Thymus (tissue), 11 donors: Measurements from ENCODE around the gene SYCP2. TPM values are rescaled to one million over a fixed set of nuclear protein-coding genes. Genes with fewer than 3 reads are reported as not detected.

ENCODE experiments used
- DNase-seq, 9 donors: peaks; one replicate each; pipeline ENCODE4 v3.0.0-alpha.2; 2013; ENCODE audit warnings: low spot score in 9 of 9, low read depth in 6 of 9, missing footprints in 1 of 9
- H3K27ac ChIP-seq, 2 donors: one replicate each; pipeline ENCODE4 v1.5.1; 2013; ENCODE audit warnings: control low read depth in 1 of 2, low read depth in 1 of 2, low read length in 1 of 2, mild to moderate bottlenecking in 1 of 2, moderate library complexity in 1 of 2
- H3K27me3 ChIP-seq, 2 donors: one replicate each; pipeline ENCODE4 v1.5.1; 2013; ENCODE audit warnings: low read length in 1 of 2; ENCODE audit not compliant: control insufficient read depth in 2 of 2, insufficient read depth in 1 of 2
- H3K36me3 ChIP-seq, 2 donors: one replicate each; pipeline ENCODE4 v1.5.1; 2013; ENCODE audit warnings: low read length in 1 of 2, mild to moderate bottlenecking in 1 of 2, moderate library complexity in 1 of 2; ENCODE audit not compliant: control insufficient read depth in 2 of 2, insufficient read depth in 2 of 2
- H3K4me1 ChIP-seq, 2 donors: one replicate each; pipeline ENCODE4 v1.5.1; 2013; ENCODE audit warnings: low read length in 2 of 2; ENCODE audit not compliant: control insufficient read depth in 2 of 2, insufficient read depth in 2 of 2
- H3K4me3 ChIP-seq, 2 donors: one replicate each; pipeline ENCODE4 v1.5.1; 2013; ENCODE audit warnings: low read length in 2 of 2, control low read depth in 1 of 2, mild to moderate bottlenecking in 1 of 2
- H3K9me3 ChIP-seq, 2 donors: one replicate each; pipeline ENCODE4 v1.5.1; 2013; ENCODE audit warnings: low read length in 1 of 2, mild to moderate bottlenecking in 1 of 2; ENCODE audit not compliant: control insufficient read depth in 2 of 2, insufficient read depth in 1 of 2
- WGBS: extraction: QIAGEN DNeasy Blood & Tissue Kit; methylation state at CpG from one replicate; pipeline ENCODE4 v1.1.7; 2013; 5-methylcytosine and 5-hydroxymethylcytosine counted together
- polyA plus RNA-seq: library from polyadenylated mRNA; stranded (reverse); fragments of 200-250 nt; gene quantifications from one replicate; pipeline ENCODE4 v1.2.3, GENCODE V29; 2013
- total RNA-seq: library from RNA; stranded (reverse); fragments of 120-200 nt; gene quantifications from one replicate; pipeline ENCODE4 v1.2.4, GENCODE V29; 2013
- donor health status: healthy.

The SYCP2 gene
- total and polyA plus RNA-seq, 2 donors = 2.5 to 7.9 TPM

GRCh38 chr20:59839400-59839799, 94.0 kb downstream of the SYCP2 start:
- Histone ChIP-seq H3K4me1 (peaks cover 0 to 3% of the 10 kb centered on the region in 2 donors), H3K27me3 (peaks cover 0 to 8% of the 10 kb centered on the region in 2 donors), H3K9me3 (no peaks in the 10 kb centered on the region), H3K27ac (no peak overlapping the region), H3K4me3 (no peak overlapping the region), H3K36me3 (no peaks in the 10 kb centered on the region)
- 95% methylated on average over 5 of the region's 5 CpGs for WGBS
- DNase-seq = no peak

GRCh38 chr20:59837623-59838394, 95.6 kb downstream of the SYCP2 start:
- H3K27me3 ChIP-seq = peaks cover 0 to 8% of the 10 kb centered on the region in 2 donors
- no peaks in the 10 kb centered on the region for H3K36me3 ChIP-seq
- H3K4me3 ChIP-seq = no peak overlapping the region
- WGBS = 77% methylated on average over 4 of the region's 4 CpGs
- no peak for DNase-seq
- no peaks in the 10 kb centered on the region for H3K9me3 ChIP-seq
- H3K27ac ChIP-seq = no peak overlapping the region
- peaks cover 0 to 3% of the 10 kb centered on the region in 2 donors for H3K4me1 ChIP-seq

- no peaks in the 10 kb centered on the region for H3K36me3 ChIP-seq
- no peaks in the 10 kb centered on the region for H3K9me3 ChIP-seq
- no peak for DNase-seq
- H3K27ac ChIP-seq = no peak overlapping the region
- H3K27me3 ChIP-seq = peaks cover 0 to 8% of the 10 kb centered on the region in 2 donors
- H3K4me1 ChIP-seq = peaks cover 0 to 5% of the 10 kb centered on the region in 2 donors
- no peak overlapping the region for H3K4me3 ChIP-seq
- 60% methylated on average over 6 of the region's 6 CpGs for WGBS
These were observed 96.7 kb downstream of the SYCP2 start for GRCh38 chr20:59836767-59837166.

- Histone ChIP-seq H3K4me1 (peaks cover 0 to 12% of the 10 kb centered on the region in 2 donors), H3K36me3 (no peaks in the 10 kb centered on the region), H3K27ac (no peak overlapping the region), H3K27me3 (peaks cover 0 to 8% of the 10 kb centered on the region in 2 donors), H3K9me3 (no peaks in the 10 kb centered on the region), H3K4me3 (no peak overlapping the region)
- WGBS = 16% methylated on average over 16 of the region's 16 CpGs
- no peak for DNase-seq
These were observed 97.7 kb downstream of the SYCP2 start for GRCh38 chr20:59835448-59836395.

GRCh38 chr20:59835057-59835447, 98.4 kb downstream of the SYCP2 start:
- Histone ChIP-seq H3K4me3 (no peak overlapping the region), H3K4me1 (peaks cover 0 to 12% of the 10 kb centered on the region in 2 donors), H3K27me3 (peaks cover 0 to 8% of the 10 kb centered on the region in 2 donors), H3K36me3 (no peaks in the 10 kb centered on the region), H3K9me3 (no peaks in the 10 kb centered on the region), H3K27ac (no peak overlapping the region)
- WGBS = 81% methylated on average over 2 of the region's 2 CpGs
- no peak for DNase-seq

- H3K9me3 ChIP-seq = no peaks in the 10 kb centered on the region
- no peak overlapping the region for H3K4me3 ChIP-seq
- no peaks in the 10 kb centered on the region for H3K36me3 ChIP-seq
- H3K4me1 ChIP-seq = peaks cover 0 to 12% of the 10 kb centered on the region in 2 donors
- WGBS = 88% methylated on average over 13 of the region's 13 CpGs
- H3K27me3 ChIP-seq = peaks cover 0 to 8% of the 10 kb centered on the region in 2 donors
- no peak for DNase-seq
- no peak overlapping the region for H3K27ac ChIP-seq
These were observed 100.8 kb downstream of the SYCP2 start for GRCh38 chr20:59832406-59833363.

GRCh38 chr20:59831916-59832270, 101.5 kb downstream of the SYCP2 start:
- Histone ChIP-seq H3K4me1 (peaks cover 0 to 12% of the 10 kb centered on the region in 2 donors), H3K9me3 (no peaks in the 10 kb centered on the region), H3K27me3 (peaks cover 0 to 8% of the 10 kb centered on the region in 2 donors), H3K27ac (peak overlapping the region; percentile 6 to 11), H3K36me3 (no peaks in the 10 kb centered on the region), H3K4me3 (no peak overlapping the region)
- 83% methylated on average over 3 of the region's 3 CpGs for WGBS
- DNase-seq = no peak

- Histone ChIP-seq H3K27me3 (peaks cover 0 to 5% of the 10 kb centered on the region in 2 donors), H3K27ac (peak overlapping the region; percentile 26 to 37), H3K36me3 (no peaks in the 10 kb centered on the region), H3K4me1 (peaks cover 0 to 12% of the 10 kb centered on the region in 2 donors), H3K4me3 (no peak overlapping the region), H3K9me3 (no peaks in the 10 kb centered on the region)
- 81% methylated on average over 23 of the region's 23 CpGs for WGBS
- no peak for DNase-seq
These were observed 102.2 kb downstream of the SYCP2 start for GRCh38 chr20:59831024-59831915.
